Tibial nerve (tissue), 4 donors: ENCODE data around the gene MRPL20.

Source experiments
- EP300 ChIP-seq, 2 donors: sonication (generic); formaldehyde crosslinking; IDR thresholded peaks; one replicate each; pipeline ENCODE4 v1.6.1; 2017; ENCODE audit warnings: antibody characterized with exemption in 2 of 2, mild to moderate bottlenecking in 1 of 2
- POLR2A ChIP-seq, 2 donors: fragments of 450-650 bp; IDR thresholded peaks; one replicate each; pipeline ENCODE4 v1.6.1; 2017; ENCODE audit warnings: antibody characterized with exemption in 2 of 2, mild to moderate bottlenecking in 2 of 2, moderate library complexity in 2 of 2
- TF ChIP-seq, protein P1 (sequence below), 5 experiments: fragments of 200-600 bp in 3 of 5; fragments of 450-650 bp in 2 of 5; sonication (generic) in 3 of 5; IDR thresholded peaks; one replicate each; pipeline ENCODE4 v1.5.1; 2016 to 2019; ENCODE audit warnings: antibody characterized with exemption in 5 of 5, mild to moderate bottlenecking in 3 of 5, moderate library complexity in 2 of 5

DNA sequence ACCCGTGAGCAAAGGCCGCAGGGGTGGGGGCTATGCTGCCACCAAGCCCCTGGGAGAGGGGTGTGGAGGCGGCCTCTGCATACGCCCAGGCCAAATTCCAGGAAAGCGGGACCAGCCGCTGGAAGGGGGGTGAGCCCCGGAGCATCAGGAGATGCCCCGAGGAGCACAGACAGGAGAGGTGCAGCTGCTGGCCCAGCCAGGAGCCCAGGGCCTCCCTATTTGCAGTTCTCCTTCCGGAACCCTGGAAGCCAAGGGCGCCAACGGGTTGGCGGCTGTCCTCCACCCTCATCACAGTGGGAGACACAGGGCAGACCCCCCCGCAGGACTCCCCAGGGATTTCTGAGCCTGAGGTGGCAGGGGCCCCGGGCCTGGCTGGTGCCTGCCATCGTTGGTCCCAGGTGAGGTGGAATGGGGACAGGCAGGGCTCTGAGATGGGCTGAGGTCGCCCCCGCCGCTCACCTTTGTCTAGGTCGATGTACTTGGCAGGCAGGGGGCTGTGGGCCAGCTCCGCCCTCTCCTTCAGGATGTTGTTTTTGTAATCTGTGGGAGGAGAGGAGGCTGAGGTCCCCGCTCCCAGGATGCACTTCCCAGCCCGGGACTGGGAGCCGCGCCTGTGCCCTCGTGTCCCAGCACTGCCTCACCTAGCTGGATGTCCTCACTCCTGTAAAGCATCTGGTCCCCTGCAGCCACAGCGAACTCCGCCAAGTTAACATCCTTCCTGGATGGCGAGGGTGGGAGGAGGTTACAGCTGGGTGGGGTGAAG, 53.5 kb downstream of the MRPL20 start:
- TF ChIP-seq, protein P1, sequence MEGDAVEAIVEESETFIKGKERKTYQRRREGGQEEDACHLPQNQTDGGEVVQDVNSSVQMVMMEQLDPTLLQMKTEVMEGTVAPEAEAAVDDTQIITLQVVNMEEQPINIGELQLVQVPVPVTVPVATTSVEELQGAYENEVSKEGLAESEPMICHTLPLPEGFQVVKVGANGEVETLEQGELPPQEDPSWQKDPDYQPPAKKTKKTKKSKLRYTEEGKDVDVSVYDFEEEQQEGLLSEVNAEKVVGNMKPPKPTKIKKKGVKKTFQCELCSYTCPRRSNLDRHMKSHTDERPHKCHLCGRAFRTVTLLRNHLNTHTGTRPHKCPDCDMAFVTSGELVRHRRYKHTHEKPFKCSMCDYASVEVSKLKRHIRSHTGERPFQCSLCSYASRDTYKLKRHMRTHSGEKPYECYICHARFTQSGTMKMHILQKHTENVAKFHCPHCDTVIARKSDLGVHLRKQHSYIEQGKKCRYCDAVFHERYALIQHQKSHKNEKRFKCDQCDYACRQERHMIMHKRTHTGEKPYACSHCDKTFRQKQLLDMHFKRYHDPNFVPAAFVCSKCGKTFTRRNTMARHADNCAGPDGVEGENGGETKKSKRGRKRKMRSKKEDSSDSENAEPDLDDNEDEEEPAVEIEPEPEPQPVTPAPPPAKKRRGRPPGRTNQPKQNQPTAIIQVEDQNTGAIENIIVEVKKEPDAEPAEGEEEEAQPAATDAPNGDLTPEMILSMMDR (IDR thresholded peaks at IDR 0.05): no peak
- no peak for TF ChIP-seq EP300 (IDR thresholded peaks at IDR 0.05)
- TF ChIP-seq POLR2A (IDR thresholded peaks at IDR 0.05): no peak
